Inflammatory macrophage treated with lipopolysaccharide for 4 hours (primary cell): ENCODE measurements around the gene TRMT13.
"Not testable (repeated sequence)": the region's sequence is repeated elsewhere in the genome, so short reads cannot be mapped to it uniquely, and the experiment has no call there.

ENCODE experiments used
- DNase-seq: peaks from one replicate; pipeline ENCODE4 v3.0.0-alpha.2; 2020

Gene TRMT13

GRCh38 chr1:100164702-100165101, 31.7 kb downstream of the TRMT13 start:
- no peak for DNase-seq

- DNase-seq, result no peak
These were observed 35.1 kb downstream of the TRMT13 start for GRCh38 chr1:100168051-100168450.

GRCh38 chr1:100177295-100178041, 44.5 kb downstream of the TRMT13 start:
- no peak for DNase-seq

GRCh38 chr1:100178091-100178490, 45.1 kb downstream of the TRMT13 start, which contains the start of gene LRRC39:
TSS of gene LRRC39 (minus strand) at chr1:100178256. CDS start at chr1:100168516, 9,740 bp downstream.
- no peak for DNase-seq

GRCh38 chr1:100183370-100183769, 50.4 kb downstream of the TRMT13 start:
- no peak for DNase-seq

- no peak for DNase-seq
These were observed 51.6 kb downstream of the TRMT13 start for GRCh38 chr1:100184536-100184935.

GRCh38 chr1:100187912-100188311, 54.9 kb downstream of the TRMT13 start:
- DNase-seq, result no peak

- DNase-seq, result no peak
These were observed 55.7 kb downstream of the TRMT13 start for GRCh38 chr1:100188617-100189016.

GRCh38 chr1:100198596-100198995, 65.6 kb downstream of the TRMT13 start:
- DNase-seq, result no peak

GRCh38 chr1:100200060-100200459, 67.1 kb downstream of the TRMT13 start:
- DNase-seq, result not testable (repeated sequence)
